Fibroblast of the aortic adventitia (primary cell): ENCODE results near the gene PLAGL2. TPM values are rescaled to one million over a fixed set of nuclear protein-coding genes. Genes with fewer than 3 reads are reported as not detected.

Source experiments
- DNase-seq: peaks from one replicate; pipeline ENCODE4 v3.0.0-alpha.2; 2010; ENCODE audit warnings: low read depth
- H3K4me3 ChIP-seq: 2 replicates; pipeline ENCODE4 v1.5.1; 2011; ENCODE audit warnings: low read depth, mild to moderate bottlenecking, control low read depth, low read length, moderate library complexity
- CTCF ChIP-seq: IDR thresholded peaks from 2 replicates; pipeline ENCODE4 v1.5.1; 2011; ENCODE audit warnings: mild to moderate bottlenecking, low read length, control low read depth, inconsistent platforms; ENCODE audit not compliant: insufficient read depth
- total RNA-seq: library from RNA; depleted of rRNA; stranded (reverse); fragments of >200 nt; gene quantifications from 2 replicates; pipeline ENCODE4 v1.2.3, GENCODE V29; 2012; ENCODE audit warnings: low replicate concordance

Gene PLAGL2
- total RNA-seq, 1 donor: 4.2 TPM

- TF ChIP-seq CTCF: no peak
- no peak overlapping the region for H3K4me3 ChIP-seq
- DNase-seq: no peak
Observed at GRCh38 chr20:32231847-32232246, 24.3 kb upstream of the PLAGL2 start.

- DNase-seq: no peak
- no peak for TF ChIP-seq CTCF
- no peak overlapping the region for H3K4me3 ChIP-seq
Observed at GRCh38 chr20:32231245-32231644, 23.7 kb upstream of the PLAGL2 start.

GRCh38 chr20:32230707-32231106 is 23.2 kb upstream of the PLAGL2 start:
- TF ChIP-seq CTCF: no peak
- no peak overlapping the region for H3K4me3 ChIP-seq
- no peak for DNase-seq

GRCh38 chr20:32229251-32229747 is 21.8 kb upstream of the PLAGL2 start:
- DNase-seq: no peak
- TF ChIP-seq CTCF: no peak
- no peak overlapping the region for H3K4me3 ChIP-seq

GRCh38 chr20:32227744-32228688 is 20.5 kb upstream of the PLAGL2 start:
- peak; percentile 24 for DNase-seq
- no peak overlapping the region for H3K4me3 ChIP-seq
- TF ChIP-seq CTCF: no peak

GRCh38 chr20:32227306-32227705 is 19.8 kb upstream of the PLAGL2 start:
- DNase-seq: no peak
- TF ChIP-seq CTCF: no peak
- no peak overlapping the region for H3K4me3 ChIP-seq

GRCh38 chr20:32226391-32226790 is 18.8 kb upstream of the PLAGL2 start:
- no peak for TF ChIP-seq CTCF
- H3K4me3 ChIP-seq: no peak overlapping the region
- peak; percentile 51 for DNase-seq
